ENCODE results near the gene SH2D4B.

- no peak for TF ChIP-seq CTCF (conservative IDR thresholded peaks at IDR 0.05; ENCODE audit: low read depth, low read length)
- no peak for TF ChIP-seq EZH2phosphoT487 (IDR thresholded peaks at IDR 0.05; ENCODE audit: borderline replicate concordance, low read length)
- TF ChIP-seq EZH2 (IDR thresholded peaks at IDR 0.05; ENCODE audit: low read length, unreplicated experiment) = no peak
These were observed 77.1 kb downstream of the SH2D4B start for GRCh38 chr10:80614576-80615416.

Measured in PC-3 (cell line).